ENCODE data around the gene RPL10. TPM values are rescaled to one million over a fixed set of nuclear protein-coding genes. Genes with fewer than 3 reads are reported as not detected.

RPL10 gene
- total and polyA plus RNA-seq, 2 of the 13 experiments (the other 11 are each of a cell fraction or from before 2014, with no cell fraction given), result 2,381 to 4,713 TPM

- peak; percentile 16; the same call in 1 of the 2 replicates for TF ChIP-seq ARID5B (CRISPR knock-in tag; IDR thresholded peaks at IDR 0.05)
- no peak for TF ChIP-seq E2F5 (CRISPR knock-in tag; conservative IDR thresholded peaks at IDR 0.05)
- no peak for TF ChIP-seq SP1 (IDR thresholded peaks at IDR 0.05)
- peak; percentile 81 for TF ChIP-seq SP1 (CRISPR knock-in tag; IDR thresholded peaks at IDR 0.05)
- peak; percentile 36; the same call in 1 of the 2 replicates for TF ChIP-seq HDAC2 (CRISPR knock-in tag; IDR thresholded peaks at IDR 0.05)
- TF ChIP-seq ZBTB37 (CRISPR knock-in tag; IDR thresholded peaks at IDR 0.05), result no peak
- no peak for TF ChIP-seq BCL3 (CRISPR knock-in tag; IDR thresholded peaks at IDR 0.05)
- no peak for TF ChIP-seq BRD4 (CRISPR knock-in tag; IDR thresholded peaks at IDR 0.05)
- no peak for TF ChIP-seq ZNF800 (CRISPR knock-in tag; IDR thresholded peaks at IDR 0.05)
- no peak for TF ChIP-seq ZNF180 (CRISPR knock-in tag; IDR thresholded peaks at IDR 0.05; ENCODE audit: borderline replicate concordance, low read depth)
- TF ChIP-seq MTF2 (CRISPR knock-in tag; IDR thresholded peaks at IDR 0.05; ENCODE audit: borderline replicate concordance), result no peak
- no peak for TF ChIP-seq ZNF354B (CRISPR knock-in tag; IDR thresholded peaks at IDR 0.05)
- no peak for TF ChIP-seq SRSF1 (optimal IDR thresholded peaks at IDR 0.05; ENCODE audit: low read depth, low read length)
- TF ChIP-seq ADNP (CRISPR knock-in tag; IDR thresholded peaks at IDR 0.05), result no peak
- TF ChIP-seq DBP (CRISPR knock-in tag; IDR thresholded peaks at IDR 0.05; ENCODE audit: not compliant biosample characterization), result no peak
- TF ChIP-seq CEBPG (CRISPR knock-in tag; IDR thresholded peaks at IDR 0.05), result no peak
- no peak for TF ChIP-seq ZNF513 (CRISPR knock-in tag; conservative IDR thresholded peaks at IDR 0.05)
These were observed 27.0 kb upstream of the RPL10 start (continued) for GRCh38 chrX:154371017-154371788.

Measured in HepG2 (cell line).